ENCODE results near the gene SPATA2L.

Gene SPATA2L

DNA sequence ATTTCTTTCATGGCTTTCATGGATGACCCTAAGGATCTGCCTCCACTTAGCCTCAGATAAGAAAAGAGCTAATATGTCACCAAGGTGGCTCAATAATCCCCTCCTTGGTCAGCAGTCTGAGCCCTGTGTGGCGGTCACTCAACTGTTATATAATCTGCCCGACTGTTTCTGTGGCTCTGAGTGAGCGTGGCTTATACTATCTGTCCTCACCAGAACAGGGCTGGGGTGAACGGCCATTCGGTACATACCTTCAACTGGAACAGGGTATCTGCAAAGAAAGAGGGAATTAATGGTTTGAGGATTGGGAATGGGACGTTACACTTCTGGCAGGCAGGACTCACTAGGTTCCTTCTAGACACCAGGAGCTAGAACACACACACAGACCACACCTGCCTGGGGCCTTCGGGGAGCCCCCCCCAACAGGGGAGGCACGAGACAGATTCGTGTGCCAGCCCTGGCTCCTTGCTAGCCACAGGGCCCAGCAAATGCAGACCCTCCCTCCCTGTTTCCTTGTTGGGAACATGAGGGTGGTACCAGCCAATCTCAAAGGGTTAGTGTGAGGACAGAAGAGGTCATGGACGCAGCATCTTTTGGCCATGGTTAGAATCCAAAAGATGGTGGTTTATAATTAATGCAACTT is 47.7 kb downstream of the SPATA2L start:
- no peak for DNase-seq

DNA sequence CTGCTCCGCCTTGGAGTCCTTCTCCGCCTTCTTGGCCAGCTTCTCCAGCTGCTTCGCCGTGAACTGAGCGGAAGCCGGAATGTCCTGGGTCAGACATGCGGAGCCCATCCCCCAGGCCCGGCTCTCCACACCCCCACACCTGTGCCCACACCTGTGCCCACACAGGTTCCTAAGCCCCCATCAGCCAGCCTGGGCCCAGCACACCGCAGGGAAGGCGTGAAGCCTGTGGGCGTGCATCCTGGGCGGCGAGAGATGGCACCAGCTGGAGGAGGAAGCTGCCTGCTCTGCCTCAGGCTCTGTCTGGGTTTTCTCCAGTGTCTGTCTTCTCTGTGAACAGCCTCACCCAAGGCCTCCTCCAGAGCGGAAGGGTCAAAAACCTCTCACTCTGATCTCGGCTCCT is 49.9 kb downstream of the SPATA2L start:
- no peak for DNase-seq

DNA sequence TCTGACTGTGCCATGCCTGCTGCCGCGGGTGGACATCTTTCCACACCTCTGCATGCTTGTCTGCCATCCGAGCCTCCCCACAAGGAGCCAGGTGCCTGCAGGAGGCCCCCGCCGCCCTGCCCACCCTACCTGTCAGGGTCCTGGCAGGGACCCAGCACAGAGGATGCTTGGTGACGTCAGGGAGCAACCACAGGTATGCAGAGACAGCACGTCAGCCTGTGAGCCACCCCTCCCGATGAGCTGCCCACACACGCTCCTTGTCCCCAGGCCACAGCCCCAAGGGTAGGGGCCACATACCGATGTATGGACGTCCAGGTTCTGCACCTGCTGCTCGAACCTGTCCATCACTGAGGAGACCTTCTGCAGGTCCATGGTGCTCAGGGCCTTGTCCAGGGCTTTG is 54.6 kb downstream of the SPATA2L start:
- DNase-seq, result no peak
